Keratinocyte (primary cell): ENCODE data around the gene C2orf80. TPM values are rescaled to one million over a fixed set of nuclear protein-coding genes. Genes with fewer than 3 reads are reported as not detected.
"Not testable (repeated sequence)": the region's sequence is repeated elsewhere in the genome, so short reads cannot be mapped to it uniquely, and the experiment has no call there.

Source experiments
- DNase-seq: peaks from one replicate; pipeline ENCODE4 v3.0.0-alpha.2; 2011; ENCODE audit warnings: low read depth, missing footprints, low spot score
- FAIRE-seq: peaks from 2 replicates; lab custom pipeline; 2011; peaks lifted over from hg19 to GRCh38; lab: Jason Lieb, UNC
- H2AFZ ChIP-seq: 2 replicates; pipeline ENCODE4 v1.6.0; 2012; ENCODE audit warnings: low read length, control low read depth, inconsistent platforms; ENCODE audit not compliant: control insufficient read depth
- H3K27ac ChIP-seq: 2 replicates; pipeline ENCODE4 v1.5.1; 2011; ENCODE audit warnings: low read length; ENCODE audit not compliant: control insufficient read depth, insufficient read depth
- H3K27me3 ChIP-seq: 3 replicates; pipeline ENCODE4 v1.6.0; 2011; ENCODE audit warnings: low read length; ENCODE audit not compliant: control insufficient read depth, insufficient read depth; ENCODE audit errors: extremely low read depth
- H3K36me3 ChIP-seq, 2 experiments: 2 replicates in 1 of 2; 3 replicates in 1 of 2; pipeline ENCODE4 v1.5.1; 2011; ENCODE audit warnings: low read length in 2 of 2, mild to moderate bottlenecking in 1 of 2; ENCODE audit not compliant: control insufficient read depth in 2 of 2, insufficient read depth in 2 of 2; ENCODE audit errors: extremely low read depth in 1 of 2
- H3K4me1 ChIP-seq: 3 replicates; pipeline ENCODE4 v1.5.1; 2011; ENCODE audit warnings: low read length; ENCODE audit not compliant: control insufficient read depth, insufficient read depth; ENCODE audit errors: extremely low read depth
- H3K4me2 ChIP-seq: 3 replicates; pipeline ENCODE4 v1.6.0; 2011; ENCODE audit warnings: low read depth, low read length; ENCODE audit not compliant: control insufficient read depth, insufficient read depth; ENCODE audit errors: extremely low read depth
- H3K4me3 ChIP-seq, 3 experiments: fragments of 200-600 bp in 1 of 3; sonication (generic) in 1 of 3; 2 replicates in 2 of 3; 3 replicates in 1 of 3; pipeline ENCODE4 v1.5.1; 2011 to 2016; ENCODE audit warnings: low read length in 3 of 3, mild to moderate bottlenecking in 3 of 3, control low read depth in 2 of 3, inconsistent platforms in 1 of 3, low read depth in 1 of 3, mixed read lengths in 1 of 3, mixed run types in 1 of 3, moderate library complexity in 1 of 3; ENCODE audit not compliant: control insufficient read depth in 2 of 3, insufficient read depth in 2 of 3; ENCODE audit errors: extremely low read depth in 1 of 3
- H3K79me2 ChIP-seq: 2 replicates; pipeline ENCODE4 v1.6.0; 2012; ENCODE audit warnings: low read length; ENCODE audit not compliant: control insufficient read depth, insufficient read depth
- H3K9ac ChIP-seq: 3 replicates; pipeline ENCODE4 v1.6.0; 2011; ENCODE audit warnings: low read length; ENCODE audit not compliant: control insufficient read depth, insufficient read depth; ENCODE audit errors: extremely low read depth
- H3K9me1 ChIP-seq: 3 replicates; pipeline ENCODE4 v1.6.0; 2011; ENCODE audit warnings: low read length; ENCODE audit not compliant: control insufficient read depth, insufficient read depth; ENCODE audit errors: extremely low read depth
- H3K9me3 ChIP-seq: 2 replicates; pipeline ENCODE4 v1.5.1; 2012; ENCODE audit warnings: low read depth, low read length; ENCODE audit not compliant: control insufficient read depth
- H4K20me1 ChIP-seq: 3 replicates; pipeline ENCODE4 v1.6.0; 2011; ENCODE audit warnings: low read length; ENCODE audit not compliant: control insufficient read depth, insufficient read depth; ENCODE audit errors: extremely low read depth
- CTCF ChIP-seq, 3 experiments: IDR thresholded peaks in 1 of 3; conservative IDR thresholded peaks in 1 of 3; optimal IDR thresholded peaks in 1 of 3; 2 replicates in 2 of 3; 3 replicates in 1 of 3; pipeline versions ENCODE3 to v1.5.1; 2011; ENCODE audit warnings: low read length in 3 of 3, mild to moderate bottlenecking in 3 of 3, moderate library complexity in 2 of 3, control low read depth in 1 of 3, inconsistent platforms in 1 of 3; ENCODE audit not compliant: insufficient read depth in 2 of 3; ENCODE audit errors: extremely low read depth in 1 of 3
- EZH2 ChIP-seq: IDR thresholded peaks from one replicate; pipeline ENCODE4 v1.6.1; 2012; ENCODE audit warnings: inconsistent platforms, mild to moderate bottlenecking, low read length, moderate library complexity
- dilution Hi-C: fragments of 300-500 bp; cut with MboI; formaldehyde crosslinking; loops from one replicate; pipeline ENCODE4 v1.7.0; 2020; ENCODE audit warnings: low sequenced_read_pairs; ENCODE audit not compliant: extremely low pct_ligation_motif_present
- polyA plus RNA-seq, 5 experiments: library from polyadenylated mRNA; depleted of rRNA in 3 of 5; stranded (reverse) in 3 of 5; stranded (forward) in 1 of 5; unstranded in 1 of 5; fragments of >200 nt; gene quantifications; 1 replicate in 1 of 5; 2 replicates in 3 of 5; 3 replicates in 1 of 5; pipeline versions ENCODE4 v1.2.1 to v1.2.3, GENCODE V29; 2011 to 2012; ENCODE audit warnings: missing spikeins in 2 of 5, low read depth in 1 of 5, low replicate concordance in 1 of 5

C2orf80 gene
- polyA plus RNA-seq, 1 donor (not counting 4 experiments of a cell fraction or from before 2014, with no cell fraction given), result not detected

DNA sequence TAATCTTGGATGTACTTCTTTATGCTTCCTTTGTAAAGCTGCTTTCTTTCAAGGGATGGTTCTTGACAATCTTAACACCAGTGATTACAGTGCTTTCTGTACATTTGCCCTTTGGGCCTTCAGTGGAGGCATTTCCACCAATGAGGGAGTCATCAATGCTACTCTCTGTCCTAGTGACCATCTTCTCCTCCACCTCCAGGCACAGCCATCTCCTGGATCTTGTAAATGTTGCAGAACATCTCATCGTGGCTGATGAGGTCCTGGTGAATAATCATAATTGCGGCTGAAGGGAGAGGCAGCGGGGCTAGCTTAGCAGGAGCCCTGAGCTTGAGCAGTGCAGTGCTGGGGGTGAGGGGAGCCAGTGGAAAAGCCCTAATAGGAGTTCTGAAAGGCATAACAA, 32.5 kb upstream of the C2orf80 start:
- Histone ChIP-seq H3K4me2 (no peak overlapping the region), H3K4me3 (no peak overlapping the region), H3K9me3 (no peaks in the 10 kb centered on the region), H3K9me1 (no peaks in the 10 kb centered on the region), H3K9ac (no peak overlapping the region), H3K27me3 (no peaks in the 10 kb centered on the region), H3K36me3 (no peaks in the 10 kb centered on the region), H3K27ac (no peak overlapping the region), H2AFZ (no peak overlapping the region), H3K79me2 (no peaks in the 10 kb centered on the region), H4K20me1 (no peaks in the 10 kb centered on the region), H3K4me1 (peaks cover 13% of the 10 kb centered on the region)
- FAIRE-seq (peak; percentile 41), DNase-seq (peak; percentile 28)
- dilution Hi-C loops, result no loop called here
- TF ChIP-seq EZH2 (no peak), CTCF (optimal IDR thresholded peaks at IDR 0.05 in 1 of 3, IDR thresholded peaks at IDR 0.05 in 1 of 3, conservative IDR thresholded peaks at IDR 0.05 in 1 of 3; ENCODE audit: extremely low read depth in 1 of 3, insufficient read depth in 2 of 3, low read length in 3 of 3) (no peak)

GRCh38 chr2:208221873-208222272, 32.0 kb upstream of the C2orf80 start:
- H3K79me2 ChIP-seq, H3K9me1 ChIP-seq, H3K27ac ChIP-seq, dilution Hi-C loops, H3K4me3 ChIP-seq, H3K36me3 ChIP-seq, H3K27me3 ChIP-seq, H2AFZ ChIP-seq, FAIRE-seq, H3K9me3 ChIP-seq, H3K4me2 ChIP-seq, H4K20me1 ChIP-seq, H3K9ac ChIP-seq, DNase-seq: not testable (repeated sequence)
- peaks cover 13% of the 10 kb centered on the region for H3K4me1 ChIP-seq
